SK-N-SH (cell line): ENCODE results near the gene ARHGEF17. TPM values are rescaled to one million over a fixed set of nuclear protein-coding genes. Genes with fewer than 3 reads are reported as not detected.

ENCODE experiments used
- CTCF ChIA-PET: fragments of 300-600, 350-600 bp; formaldehyde crosslinking; extraction: SDS; loops from one replicate; lab custom pipeline; 2021; lab: Yijun Ruan, JAX
- POLR2A ChIA-PET: fragments of 350-600 bp; sonication (Branson Sonifier 250); formaldehyde crosslinking; extraction: SDS; loops from one replicate; lab custom pipeline; 2020; ENCODE audit warnings: antibody characterized with exemption, inconsistent platforms; lab: Yijun Ruan, JAX
- DNase-seq: peaks from one replicate; pipeline ENCODE4 v3.0.0; 2012
- H2AFZ ChIP-seq: fragments of 200-600 bp; sonication (generic); 2 replicates; pipeline ENCODE4 v1.8.1; 2016; ENCODE audit warnings: antibody characterized with exemption, mild to moderate bottlenecking, low read depth
- H3F3A ChIP-seq: fragments of 200-600 bp; sonication (generic); replicated peaks from 2 replicates; pipeline ENCODE3; 2016; ENCODE audit warnings: antibody characterized with exemption, mild to moderate bottlenecking; ENCODE audit not compliant: insufficient read depth
- H3K27ac ChIP-seq, 2 experiments: fragments of 200-500 bp in 1 of 2; fragments of 200-600 bp in 1 of 2; sonication (Bioruptor generic) in 1 of 2; sonication (generic), shearing (Covaris generic) in 1 of 2; 2 replicates each; pipeline versions ENCODE4 v1.5.1 to v1.6.1; 2014 to 2016; ENCODE audit warnings: low read depth in 2 of 2, inconsistent platforms in 1 of 2, low read length in 1 of 2, mild to moderate bottlenecking in 1 of 2, mixed read lengths in 1 of 2
- H3K27me3 ChIP-seq: fragments of 200-600 bp; sonication (generic), shearing (Covaris generic); 2 replicates; pipeline ENCODE4 v1.6.1; 2016; ENCODE audit warnings: mixed run types; ENCODE audit not compliant: insufficient read depth
- H3K36me3 ChIP-seq, 2 experiments: fragments of 200-500 bp in 1 of 2; fragments of 200-600 bp in 1 of 2; sonication (Bioruptor generic) in 1 of 2; sonication (generic) in 1 of 2; replicated peaks in 1 of 2; 2 replicates each; pipeline versions ENCODE3 to v1.5.1; 2014 to 2016; ENCODE audit warnings: low read length in 1 of 2, mild to moderate bottlenecking in 1 of 2; ENCODE audit not compliant: insufficient read depth in 2 of 2, control insufficient read depth in 1 of 2
- H3K4me1 ChIP-seq, 2 experiments: fragments of 200-500 bp in 1 of 2; fragments of 200-600 bp in 1 of 2; sonication (Bioruptor generic) in 1 of 2; sonication (generic), shearing (Covaris generic) in 1 of 2; 2 replicates each; pipeline versions ENCODE4 v1.5.1 to v1.6.1; 2014 to 2016; ENCODE audit warnings: low read depth in 1 of 2, low read length in 1 of 2, mixed run types in 1 of 2; ENCODE audit not compliant: insufficient read depth in 2 of 2, control insufficient read depth in 1 of 2
- H3K4me2 ChIP-seq: fragments of 200-600 bp; sonication (generic), shearing (Covaris generic); 2 replicates; pipeline ENCODE4 v1.6.1; 2017; ENCODE audit warnings: mixed run types
- H3K4me3 ChIP-seq, 2 experiments: fragments of 200-500 bp in 1 of 2; fragments of 200-600 bp in 1 of 2; sonication (Bioruptor generic) in 1 of 2; sonication (generic), shearing (Covaris generic) in 1 of 2; 2 replicates each; pipeline versions ENCODE4 v1.5.1 to v1.8.1; 2014 to 2016; ENCODE audit warnings: low read depth in 2 of 2, inconsistent platforms in 1 of 2, low read length in 1 of 2, mild to moderate bottlenecking in 1 of 2, mixed read lengths in 1 of 2, moderate library complexity in 1 of 2
- H3K79me2 ChIP-seq: fragments of 200-600 bp; sonication (generic); 2 replicates; pipeline ENCODE4 v1.8.1; 2017; ENCODE audit warnings: mild to moderate bottlenecking; ENCODE audit not compliant: insufficient read depth
- H3K9ac ChIP-seq: fragments of 200-600 bp; sonication (generic); 2 replicates; pipeline ENCODE4 v1.6.1; 2017; ENCODE audit warnings: mixed run types
- H3K9me2 ChIP-seq: fragments of 200-600 bp; sonication (generic); 2 replicates; pipeline ENCODE4 v1.6.1; 2017; ENCODE audit warnings: mixed run types
- H3K9me3 ChIP-seq: fragments of 200-600 bp; sonication (generic); 2 replicates; pipeline ENCODE4 v1.6.1; 2017; ENCODE audit warnings: mixed run types, mild to moderate bottlenecking, moderate library complexity
- H4K20me1 ChIP-seq: fragments of 200-600 bp; sonication (generic); 2 replicates; pipeline ENCODE4 v1.6.1; 2017; ENCODE audit warnings: mild to moderate bottlenecking, mixed run types; ENCODE audit not compliant: insufficient read depth
- ELF1 ChIP-seq: IDR thresholded peaks from 2 replicates; pipeline ENCODE4 v1.4.0; 2012
- EZH2phosphoT487 ChIP-seq: fragments of 200-600 bp; sonication (generic); IDR thresholded peaks from 2 replicates; pipeline ENCODE4 v1.6.1; 2017; ENCODE audit warnings: low read depth, mixed run types, mild to moderate bottlenecking, antibody characterized with exemption, moderate library complexity, borderline replicate concordance
- FOXJ3 ChIP-seq: sonication (generic); formaldehyde crosslinking; IDR thresholded peaks from 2 replicates; pipeline ENCODE4 v1.5.1; 2020; ENCODE audit warnings: mild to moderate bottlenecking, missing genetic modification reagents
- FOXM1 ChIP-seq: IDR thresholded peaks from 2 replicates; pipeline ENCODE4 v1.4.0; 2012; ENCODE audit warnings: low read depth, mild to moderate bottlenecking
- MAX ChIP-seq: IDR thresholded peaks from 2 replicates; pipeline ENCODE4 v1.4.0; 2012; ENCODE audit warnings: low read depth
- PBX3 ChIP-seq: IDR thresholded peaks from 2 replicates; pipeline ENCODE4; 2012
- RAD21 ChIP-seq: IDR thresholded peaks from 2 replicates; pipeline ENCODE4 v1.6.1; 2012; ENCODE audit warnings: mild to moderate bottlenecking, low read length
- RCOR1 ChIP-seq: fragments of 150-350 bp; IDR thresholded peaks from 2 replicates; pipeline ENCODE4 v1.6.1; 2017; ENCODE audit warnings: antibody characterized with exemption, low read length
- REST ChIP-seq: IDR thresholded peaks from 2 replicates; pipeline ENCODE4 v1.6.1; 2012; ENCODE audit warnings: mild to moderate bottlenecking, low read depth, low read length, moderate library complexity
- RFX5 ChIP-seq: IDR thresholded peaks from 2 replicates; pipeline ENCODE4 v1.6.1; 2012; ENCODE audit warnings: mild to moderate bottlenecking, improper control_type of control experiment, low read length
- SIN3A ChIP-seq: IDR thresholded peaks from 2 replicates; pipeline ENCODE4 v1.6.1; 2012; ENCODE audit warnings: low read depth, mild to moderate bottlenecking, low read length, moderate library complexity, borderline replicate concordance
- TAF1 ChIP-seq: IDR thresholded peaks from 2 replicates; pipeline ENCODE4 v1.6.1; 2012; ENCODE audit warnings: low read depth, mild to moderate bottlenecking, low read length, moderate library complexity, borderline replicate concordance
- TCF12 ChIP-seq: IDR thresholded peaks from 2 replicates; pipeline ENCODE4 v1.4.0; 2012
- TEAD4 ChIP-seq: IDR thresholded peaks from 2 replicates; pipeline ENCODE4 v1.4.0; 2012; ENCODE audit warnings: mild to moderate bottlenecking, borderline replicate concordance; ENCODE audit not compliant: insufficient read depth
- USF1 ChIP-seq: IDR thresholded peaks from 2 replicates; pipeline ENCODE4 v1.4.0; 2012; ENCODE audit warnings: low read depth, borderline replicate concordance
- ZBTB33 ChIP-seq: IDR thresholded peaks from 2 replicates; pipeline ENCODE4 v1.4.0; 2012; ENCODE audit warnings: low read depth, borderline replicate concordance
- WGBS: methylation state at CpG from one replicate; pipeline ENCODE4 v1.1.6; 2017; ENCODE audit warnings: low lambda C conversion rate; 5-methylcytosine and 5-hydroxymethylcytosine counted together
- polyA plus RNA-seq, 3 experiments: library from polyadenylated mRNA; depleted of rRNA; stranded (reverse); fragments of >200 nt; gene quantifications; 2 replicates each; pipeline ENCODE4 v1.2.3, GENCODE V29; 2012

Gene ARHGEF17
- polyA plus RNA-seq, 1 of the 3 experiments (the other 2 are of a cell fraction), result 45.9 TPM

- Histone ChIP-seq H3F3A (no peaks in the 10 kb centered on the region), H3K36me3 (no peaks in the 10 kb centered on the region), H3K4me1 (peaks cover 11 to 17% of the 10 kb centered on the region in 2 experiments; a peak in 2 of 4 replicates), H3K27ac (no peak overlapping the region), H4K20me1 (peaks cover 12% of the 10 kb centered on the region; the same call in 1 of the 2 replicates), H3K4me2 (no peak overlapping the region), H3K9me3 (no peaks in the 10 kb centered on the region), H3K79me2 (peaks cover 39% of the 10 kb centered on the region), H3K9ac (no peak overlapping the region), H2AFZ (no peak overlapping the region), H3K27me3 (no peaks in the 10 kb centered on the region), H3K9me2 (no peaks in the 10 kb centered on the region), H3K4me3 (no peak overlapping the region)
- DNase-seq, result no peak
- no CpG with 5 or more reads among the region's 6 CpGs for WGBS
- TF ChIP-seq FOXJ3 (CRISPR knock-in tag) (no peak), RAD21 (no peak), ZBTB33 (no peak), USF1 (no peak), PBX3 (no peak), MAX (no peak), EZH2phosphoT487 (no peak), RFX5 (no peak), TEAD4 (no peak)
- ChIA-PET POLR2A (no interaction called here), CTCF (interaction anchor here (0.7 to 10.0 kb wide), 9 partner anchors 10 to 272 kb away, joined by 3 to 144 read pairs (median 6); no protein-coding TSS in a partner anchor)
Observed at GRCh38 chr11:73389134-73389525, 81.1 kb downstream of the ARHGEF17 start.

GRCh38 chr11:73389916-73390315, 81.8 kb downstream of the ARHGEF17 start:
- Histone ChIP-seq H3K4me2 (no peak overlapping the region), H3F3A (no peaks in the 10 kb centered on the region), H4K20me1 (peaks cover 12% of the 10 kb centered on the region; the same call in 1 of the 2 replicates), H3K79me2 (peaks cover 33% of the 10 kb centered on the region), H3K36me3 (no peaks in the 10 kb centered on the region), H2AFZ (no peak overlapping the region), H3K9ac (no peak overlapping the region), H3K9me3 (no peaks in the 10 kb centered on the region), H3K9me2 (no peaks in the 10 kb centered on the region), H3K4me1 (peaks cover 11 to 17% of the 10 kb centered on the region in 2 experiments; a peak in 2 of 4 replicates), H3K27me3 (no peaks in the 10 kb centered on the region), H3K27ac (no peak overlapping the region), H3K4me3 (no peak overlapping the region)
- ChIA-PET POLR2A (no interaction called here), CTCF (interaction anchor here (0.9 to 10.0 kb wide), 8 partner anchors 13 to 272 kb away, joined by 4 to 144 read pairs (median 8); no protein-coding TSS in a partner anchor)
- 95% methylated on average over 7 of the region's 7 CpGs for WGBS
- DNase-seq, result no peak
- no peak for TF ChIP-seq REST
- TF ChIP-seq PBX3, result no peak
- no peak for TF ChIP-seq TCF12
- TF ChIP-seq RCOR1, result no peak
- no peak for TF ChIP-seq TAF1
- TF ChIP-seq FOXJ3 (CRISPR knock-in tag), result no peak
- no peak for TF ChIP-seq RAD21
- TF ChIP-seq FOXM1, result no peak
- TF ChIP-seq RFX5, result no peak
- TF ChIP-seq SIN3A, result no peak
- no peak for TF ChIP-seq ELF1
